GM12872 (cell line): ENCODE measurements around the gene TSPAN18.

Experiments
- TF ChIP-seq, protein P1 (sequence below): IDR thresholded peaks from 3 replicates; pipeline ENCODE4 v1.5.1; 2011; ENCODE audit warnings: low read depth, mild to moderate bottlenecking, low read length, moderate library complexity; ENCODE audit not compliant: insufficient read depth

TSPAN18 gene

DNA sequence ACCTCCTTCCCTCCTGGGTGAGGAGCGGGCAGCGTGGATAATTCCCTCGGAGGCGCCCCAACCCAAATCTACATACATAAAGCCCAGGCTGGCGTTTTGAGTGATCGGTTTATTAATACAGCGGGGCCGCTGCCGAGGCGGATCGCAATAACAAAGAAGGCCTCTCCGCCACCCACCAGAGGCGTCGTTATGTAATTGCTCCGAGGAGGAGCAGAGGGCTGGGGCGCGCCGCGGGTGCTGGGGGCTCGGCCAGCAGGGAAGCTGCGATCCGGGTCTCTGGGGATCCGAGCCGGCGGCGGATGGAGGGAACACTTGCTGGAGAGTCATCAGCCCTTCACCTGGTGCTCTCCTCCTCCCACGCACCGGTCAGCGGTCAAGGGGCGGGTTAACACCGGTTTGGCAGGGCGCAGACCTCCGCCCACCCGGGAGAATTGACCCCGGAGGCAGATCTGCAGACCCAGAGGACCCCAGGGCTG, 230.3 kb downstream of the TSPAN18 start:
- TF ChIP-seq, protein P1, sequence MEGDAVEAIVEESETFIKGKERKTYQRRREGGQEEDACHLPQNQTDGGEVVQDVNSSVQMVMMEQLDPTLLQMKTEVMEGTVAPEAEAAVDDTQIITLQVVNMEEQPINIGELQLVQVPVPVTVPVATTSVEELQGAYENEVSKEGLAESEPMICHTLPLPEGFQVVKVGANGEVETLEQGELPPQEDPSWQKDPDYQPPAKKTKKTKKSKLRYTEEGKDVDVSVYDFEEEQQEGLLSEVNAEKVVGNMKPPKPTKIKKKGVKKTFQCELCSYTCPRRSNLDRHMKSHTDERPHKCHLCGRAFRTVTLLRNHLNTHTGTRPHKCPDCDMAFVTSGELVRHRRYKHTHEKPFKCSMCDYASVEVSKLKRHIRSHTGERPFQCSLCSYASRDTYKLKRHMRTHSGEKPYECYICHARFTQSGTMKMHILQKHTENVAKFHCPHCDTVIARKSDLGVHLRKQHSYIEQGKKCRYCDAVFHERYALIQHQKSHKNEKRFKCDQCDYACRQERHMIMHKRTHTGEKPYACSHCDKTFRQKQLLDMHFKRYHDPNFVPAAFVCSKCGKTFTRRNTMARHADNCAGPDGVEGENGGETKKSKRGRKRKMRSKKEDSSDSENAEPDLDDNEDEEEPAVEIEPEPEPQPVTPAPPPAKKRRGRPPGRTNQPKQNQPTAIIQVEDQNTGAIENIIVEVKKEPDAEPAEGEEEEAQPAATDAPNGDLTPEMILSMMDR = no peak

DNA sequence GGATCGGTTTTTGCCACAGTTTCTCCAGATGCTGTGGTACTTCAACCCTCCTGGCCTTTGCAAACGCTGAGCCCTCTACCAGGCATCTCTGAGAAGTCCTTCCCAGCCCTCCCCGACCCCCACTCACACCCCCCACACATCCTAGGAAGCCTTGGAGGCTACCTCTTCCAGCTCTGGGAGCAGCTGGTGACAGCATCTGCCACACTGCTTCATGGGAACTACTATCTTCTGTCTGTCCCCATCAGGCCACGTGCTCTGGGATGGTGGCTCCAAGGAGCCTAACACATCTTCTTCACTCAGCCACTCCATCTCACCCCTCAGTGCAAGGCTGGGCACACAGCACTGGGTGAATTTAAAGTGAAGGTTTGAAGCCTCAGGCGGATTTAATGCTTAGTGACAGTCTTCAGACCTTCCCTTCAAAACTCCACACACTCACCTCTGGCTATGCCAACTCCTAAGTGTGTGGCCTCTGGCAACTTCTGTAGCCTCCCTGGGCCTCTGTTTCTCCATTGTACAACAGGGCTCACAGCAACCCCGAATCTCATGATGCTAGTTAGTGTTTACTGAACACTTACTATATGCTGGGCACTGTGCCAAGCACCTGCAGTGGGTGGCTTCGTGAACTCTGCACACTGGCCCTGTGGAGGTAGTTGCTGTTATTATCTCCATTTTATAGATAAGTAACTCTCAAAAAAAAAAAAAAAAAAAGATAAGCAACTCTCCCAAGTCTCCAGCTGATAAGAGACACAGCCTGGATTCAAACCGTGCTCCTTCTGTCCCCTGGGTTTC, 231.2 kb downstream of the TSPAN18 start:
- TF ChIP-seq, protein P1 = no peak

DNA sequence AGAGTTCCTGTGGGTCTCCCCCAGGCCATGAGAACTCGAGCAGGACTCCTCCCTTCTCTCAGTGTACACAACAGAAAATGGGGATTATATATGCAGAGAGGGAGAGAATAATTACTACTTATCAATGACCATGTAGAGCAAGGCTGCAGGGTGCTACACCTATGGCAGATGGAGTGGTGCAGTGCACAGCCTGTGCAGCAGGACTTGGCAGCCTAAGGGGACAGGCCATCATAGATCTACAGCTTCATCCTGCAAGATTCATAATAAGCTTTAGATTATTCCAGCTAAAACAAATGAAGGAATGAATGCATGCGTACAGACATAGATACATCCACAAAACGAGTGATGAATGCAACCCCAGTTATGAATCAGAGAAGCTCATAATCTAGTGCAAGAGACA, 232.3 kb downstream of the TSPAN18 start:
- TF ChIP-seq, protein P1 = no peak

DNA sequence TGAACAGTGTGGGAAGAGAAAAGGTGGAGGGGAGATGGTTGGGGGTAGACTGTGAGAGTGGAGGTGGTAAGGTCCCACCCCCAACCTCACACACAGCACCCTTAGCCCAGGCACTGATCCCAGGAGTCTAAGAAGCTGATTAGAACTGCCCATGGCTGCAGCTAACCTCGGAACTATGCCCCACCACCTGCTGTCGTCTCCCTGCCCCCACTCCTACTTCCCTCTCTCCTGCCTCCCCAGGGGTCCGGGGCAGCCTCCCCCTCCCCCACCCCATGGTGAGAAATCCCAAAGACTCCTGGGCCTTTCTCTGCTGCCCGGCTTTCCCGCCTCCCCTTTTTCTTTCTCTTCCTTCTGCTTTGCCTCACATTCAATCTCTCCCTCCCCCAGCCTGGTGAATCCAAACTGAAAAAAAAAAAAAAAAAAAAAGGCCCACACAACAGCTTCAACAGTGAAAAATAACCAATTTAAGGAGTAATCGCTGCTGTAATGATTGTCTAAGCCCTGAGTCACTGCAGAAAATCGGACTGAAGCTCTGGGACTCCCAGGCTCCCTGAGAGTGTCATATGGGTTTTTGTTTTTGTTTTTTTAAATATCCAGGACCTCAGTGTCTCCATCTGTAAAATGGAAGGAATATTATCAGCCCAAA, 233.6 kb downstream of the TSPAN18 start:
- TF ChIP-seq, protein P1 = no peak

DNA sequence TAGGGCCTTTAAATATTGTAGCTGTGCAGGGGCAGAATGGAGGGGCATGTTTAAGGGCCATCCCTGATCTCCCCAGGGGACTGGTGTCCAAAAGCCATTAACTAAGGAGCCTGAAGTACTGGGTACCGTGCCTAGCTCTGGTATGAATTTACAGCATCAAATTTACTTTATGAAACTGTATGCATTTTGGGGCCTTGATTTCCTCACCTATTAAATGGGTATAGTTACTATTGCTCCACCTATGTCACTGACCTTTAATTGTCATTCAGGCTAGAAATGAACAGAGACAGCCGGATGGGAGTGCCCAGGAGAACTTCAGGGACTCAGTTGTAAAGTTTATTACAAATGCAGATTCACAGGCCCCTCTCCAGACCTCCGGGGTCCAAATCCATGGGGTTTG, 235.7 kb downstream of the TSPAN18 start:
- TF ChIP-seq, protein P1 = no peak

DNA sequence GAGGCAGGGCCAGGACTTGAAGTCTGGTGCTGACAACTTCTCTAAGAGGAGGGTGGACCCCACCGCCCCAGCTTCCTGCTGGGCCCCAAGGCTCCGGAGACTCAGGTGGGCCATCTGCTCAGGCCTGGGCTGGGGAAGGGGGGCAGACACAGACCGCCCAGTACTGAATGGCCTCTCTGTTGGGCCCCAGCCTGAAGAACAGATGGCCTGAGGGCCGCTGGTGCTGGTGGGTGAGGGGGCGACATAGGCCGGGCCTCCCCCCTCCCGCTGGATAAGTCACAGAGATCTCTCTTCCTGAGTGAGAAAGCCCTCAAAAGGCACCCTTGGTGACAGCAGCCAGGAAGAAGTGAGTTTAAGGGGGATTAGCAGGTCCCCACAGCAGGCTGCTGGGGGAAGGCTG, 236.4 kb downstream of the TSPAN18 start:
- TF ChIP-seq, protein P1 = no peak

DNA sequence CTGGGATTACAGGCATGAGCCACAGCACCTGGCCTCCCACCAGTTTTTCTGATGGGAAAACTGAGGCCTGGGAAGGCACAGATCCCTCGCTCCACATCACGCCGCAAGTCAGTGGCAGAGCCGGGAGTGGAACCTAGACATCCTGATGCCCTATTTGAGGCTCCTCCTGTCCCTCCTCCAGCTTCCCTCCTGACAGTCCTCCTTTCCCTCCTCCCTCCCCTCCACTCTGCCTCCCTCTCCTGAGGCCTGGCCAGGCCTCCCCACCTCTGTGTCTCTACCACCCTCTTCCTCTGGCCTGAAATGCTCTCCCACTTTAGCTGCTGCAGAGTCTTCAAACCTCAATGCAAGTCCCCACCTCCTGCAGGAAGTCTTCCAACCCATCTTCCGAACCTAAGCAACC, 237.2 kb downstream of the TSPAN18 start:
- TF ChIP-seq, protein P1 = no peak
